ENCODE measurements around the gene C2orf49. TPM values are rescaled to one million over a fixed set of nuclear protein-coding genes. Genes with fewer than 3 reads are reported as not detected.

C2orf49 gene
- total and polyA plus RNA-seq, 2 of the 8 experiments (the other 6 are each of a cell fraction or from before 2014, with no cell fraction given): 5.6 to 19.9 TPM

- TF ChIP-seq CTCF (IDR thresholded peaks at IDR 0.05; ENCODE audit: control extremely low read depth in 1 of 3, insufficient read depth in 1 of 3, low read depth in 1 of 3, low read length in 3 of 3): no peak
Measured at GRCh38 chr2:105397953-105398335, 60.6 kb downstream of the C2orf49 start (continued).

Measured in H1 (cell line).